ENCODE results near the gene SPEG.

SPEG gene

DNA sequence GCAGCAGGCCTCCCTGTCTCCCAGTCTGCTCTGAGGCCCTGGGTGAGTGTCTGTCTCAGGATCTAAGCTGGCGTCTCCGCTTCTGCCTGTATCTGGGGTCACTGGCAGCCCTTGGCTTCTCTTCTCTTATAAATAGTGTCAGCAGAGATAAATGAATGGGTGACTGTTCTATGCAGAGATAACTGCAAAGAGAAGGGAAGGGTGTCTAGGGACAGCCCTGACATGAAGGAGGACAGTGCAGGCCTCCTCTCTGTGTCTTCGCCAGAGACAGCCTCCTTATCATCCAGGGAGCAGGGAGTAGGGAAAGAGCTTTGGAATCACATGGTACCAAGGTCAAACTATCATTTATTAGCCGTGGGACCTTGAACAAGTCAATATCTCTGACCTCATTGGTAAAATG, 35.8 kb downstream of the SPEG start:
- TF ChIP-seq ARNTL (CRISPR knock-in tag; IDR thresholded peaks at IDR 0.05; ENCODE audit: borderline replicate concordance, low read depth): no peak
- TF ChIP-seq PPARA (CRISPR knock-in tag; IDR thresholded peaks at IDR 0.05; ENCODE audit: borderline replicate concordance): no peak
- no peak for TF ChIP-seq ZNF8 (CRISPR knock-in tag; IDR thresholded peaks at IDR 0.05)
- no peak for TF ChIP-seq CSDC2 (CRISPR knock-in tag; IDR thresholded peaks at IDR 0.05)
- no peak for TF ChIP-seq ZFP3 (CRISPR knock-in tag; IDR thresholded peaks at IDR 0.05)
- TF ChIP-seq SNAI2 (CRISPR knock-in tag; IDR thresholded peaks at IDR 0.05): no peak
- TF ChIP-seq, protein P1, sequence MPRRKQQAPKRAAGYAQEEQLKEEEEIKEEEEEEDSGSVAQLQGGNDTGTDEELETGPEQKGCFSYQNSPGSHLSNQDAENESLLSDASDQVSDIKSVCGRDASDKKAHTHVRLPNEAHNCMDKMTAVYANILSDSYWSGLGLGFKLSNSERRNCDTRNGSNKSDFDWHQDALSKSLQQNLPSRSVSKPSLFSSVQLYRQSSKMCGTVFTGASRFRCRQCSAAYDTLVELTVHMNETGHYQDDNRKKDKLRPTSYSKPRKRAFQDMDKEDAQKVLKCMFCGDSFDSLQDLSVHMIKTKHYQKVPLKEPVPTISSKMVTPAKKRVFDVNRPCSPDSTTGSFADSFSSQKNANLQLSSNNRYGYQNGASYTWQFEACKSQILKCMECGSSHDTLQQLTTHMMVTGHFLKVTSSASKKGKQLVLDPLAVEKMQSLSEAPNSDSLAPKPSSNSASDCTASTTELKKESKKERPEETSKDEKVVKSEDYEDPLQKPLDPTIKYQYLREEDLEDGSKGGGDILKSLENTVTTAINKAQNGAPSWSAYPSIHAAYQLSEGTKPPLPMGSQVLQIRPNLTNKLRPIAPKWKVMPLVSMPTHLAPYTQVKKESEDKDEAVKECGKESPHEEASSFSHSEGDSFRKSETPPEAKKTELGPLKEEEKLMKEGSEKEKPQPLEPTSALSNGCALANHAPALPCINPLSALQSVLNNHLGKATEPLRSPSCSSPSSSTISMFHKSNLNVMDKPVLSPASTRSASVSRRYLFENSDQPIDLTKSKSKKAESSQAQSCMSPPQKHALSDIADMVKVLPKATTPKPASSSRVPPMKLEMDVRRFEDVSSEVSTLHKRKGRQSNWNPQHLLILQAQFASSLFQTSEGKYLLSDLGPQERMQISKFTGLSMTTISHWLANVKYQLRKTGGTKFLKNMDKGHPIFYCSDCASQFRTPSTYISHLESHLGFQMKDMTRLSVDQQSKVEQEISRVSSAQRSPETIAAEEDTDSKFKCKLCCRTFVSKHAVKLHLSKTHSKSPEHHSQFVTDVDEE (CRISPR knock-in tag; IDR thresholded peaks at IDR 0.05): no peak
- TF ChIP-seq, protein P2, sequence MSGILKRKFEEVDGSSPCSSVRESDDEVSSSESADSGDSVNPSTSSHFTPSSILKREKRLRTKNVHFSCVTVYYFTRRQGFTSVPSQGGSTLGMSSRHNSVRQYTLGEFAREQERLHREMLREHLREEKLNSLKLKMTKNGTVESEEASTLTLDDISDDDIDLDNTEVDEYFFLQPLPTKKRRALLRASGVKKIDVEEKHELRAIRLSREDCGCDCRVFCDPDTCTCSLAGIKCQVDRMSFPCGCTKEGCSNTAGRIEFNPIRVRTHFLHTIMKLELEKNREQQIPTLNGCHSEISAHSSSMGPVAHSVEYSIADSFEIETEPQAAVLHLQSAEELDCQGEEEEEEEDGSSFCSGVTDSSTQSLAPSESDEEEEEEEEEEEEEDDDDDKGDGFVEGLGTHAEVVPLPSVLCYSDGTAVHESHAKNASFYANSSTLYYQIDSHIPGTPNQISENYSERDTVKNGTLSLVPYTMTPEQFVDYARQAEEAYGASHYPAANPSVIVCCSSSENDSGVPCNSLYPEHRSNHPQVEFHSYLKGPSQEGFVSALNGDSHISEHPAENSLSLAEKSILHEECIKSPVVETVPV (CRISPR knock-in tag; IDR thresholded peaks at IDR 0.05): no peak
- TF ChIP-seq, protein P3, sequence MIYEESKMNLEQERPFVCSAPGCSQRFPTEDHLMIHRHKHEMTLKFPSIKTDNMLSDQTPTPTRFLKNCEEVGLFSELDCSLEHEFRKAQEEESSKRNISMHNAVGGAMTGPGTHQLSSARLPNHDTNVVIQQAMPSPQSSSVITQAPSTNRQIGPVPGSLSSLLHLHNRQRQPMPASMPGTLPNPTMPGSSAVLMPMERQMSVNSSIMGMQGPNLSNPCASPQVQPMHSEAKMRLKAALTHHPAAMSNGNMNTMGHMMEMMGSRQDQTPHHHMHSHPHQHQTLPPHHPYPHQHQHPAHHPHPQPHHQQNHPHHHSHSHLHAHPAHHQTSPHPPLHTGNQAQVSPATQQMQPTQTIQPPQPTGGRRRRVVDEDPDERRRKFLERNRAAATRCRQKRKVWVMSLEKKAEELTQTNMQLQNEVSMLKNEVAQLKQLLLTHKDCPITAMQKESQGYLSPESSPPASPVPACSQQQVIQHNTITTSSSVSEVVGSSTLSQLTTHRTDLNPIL (CRISPR knock-in tag; IDR thresholded peaks at IDR 0.05; ENCODE audit: low read depth): no peak
- no peak for TF ChIP-seq ZC3H10 (CRISPR knock-in tag; IDR thresholded peaks at IDR 0.05)
- no peak for TF ChIP-seq OSR1 (CRISPR knock-in tag; IDR thresholded peaks at IDR 0.05)
- TF ChIP-seq ZFP30 (CRISPR knock-in tag; IDR thresholded peaks at IDR 0.05): no peak
- no peak for TF ChIP-seq ZNF565 (CRISPR knock-in tag; conservative IDR thresholded peaks at IDR 0.05; ENCODE audit: low read depth)
- TF ChIP-seq, protein P4, sequence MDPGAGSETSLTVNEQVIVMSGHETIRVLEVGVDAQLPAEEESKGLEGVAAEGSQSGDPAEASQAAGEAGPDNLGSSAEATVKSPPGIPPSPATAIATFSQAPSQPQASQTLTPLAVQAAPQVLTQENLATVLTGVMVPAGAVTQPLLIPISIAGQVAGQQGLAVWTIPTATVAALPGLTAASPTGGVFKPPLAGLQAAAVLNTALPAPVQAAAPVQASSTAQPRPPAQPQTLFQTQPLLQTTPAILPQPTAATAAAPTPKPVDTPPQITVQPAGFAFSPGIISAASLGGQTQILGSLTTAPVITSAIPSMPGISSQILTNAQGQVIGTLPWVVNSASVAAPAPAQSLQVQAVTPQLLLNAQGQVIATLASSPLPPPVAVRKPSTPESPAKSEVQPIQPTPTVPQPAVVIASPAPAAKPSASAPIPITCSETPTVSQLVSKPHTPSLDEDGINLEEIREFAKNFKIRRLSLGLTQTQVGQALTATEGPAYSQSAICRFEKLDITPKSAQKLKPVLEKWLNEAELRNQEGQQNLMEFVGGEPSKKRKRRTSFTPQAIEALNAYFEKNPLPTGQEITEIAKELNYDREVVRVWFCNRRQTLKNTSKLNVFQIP (CRISPR knock-in tag; IDR thresholded peaks at IDR 0.05; ENCODE audit: borderline replicate concordance, low read depth): no peak
- no peak for TF ChIP-seq GLIS3 (CRISPR knock-in tag; IDR thresholded peaks at IDR 0.05)
- TF ChIP-seq ESRRG (CRISPR knock-in tag; IDR thresholded peaks at IDR 0.05): no peak
- TF ChIP-seq TCF4 (CRISPR knock-in tag; IDR thresholded peaks at IDR 0.05; ENCODE audit: borderline replicate concordance): no peak
- ATAC-seq: no peak

DNA sequence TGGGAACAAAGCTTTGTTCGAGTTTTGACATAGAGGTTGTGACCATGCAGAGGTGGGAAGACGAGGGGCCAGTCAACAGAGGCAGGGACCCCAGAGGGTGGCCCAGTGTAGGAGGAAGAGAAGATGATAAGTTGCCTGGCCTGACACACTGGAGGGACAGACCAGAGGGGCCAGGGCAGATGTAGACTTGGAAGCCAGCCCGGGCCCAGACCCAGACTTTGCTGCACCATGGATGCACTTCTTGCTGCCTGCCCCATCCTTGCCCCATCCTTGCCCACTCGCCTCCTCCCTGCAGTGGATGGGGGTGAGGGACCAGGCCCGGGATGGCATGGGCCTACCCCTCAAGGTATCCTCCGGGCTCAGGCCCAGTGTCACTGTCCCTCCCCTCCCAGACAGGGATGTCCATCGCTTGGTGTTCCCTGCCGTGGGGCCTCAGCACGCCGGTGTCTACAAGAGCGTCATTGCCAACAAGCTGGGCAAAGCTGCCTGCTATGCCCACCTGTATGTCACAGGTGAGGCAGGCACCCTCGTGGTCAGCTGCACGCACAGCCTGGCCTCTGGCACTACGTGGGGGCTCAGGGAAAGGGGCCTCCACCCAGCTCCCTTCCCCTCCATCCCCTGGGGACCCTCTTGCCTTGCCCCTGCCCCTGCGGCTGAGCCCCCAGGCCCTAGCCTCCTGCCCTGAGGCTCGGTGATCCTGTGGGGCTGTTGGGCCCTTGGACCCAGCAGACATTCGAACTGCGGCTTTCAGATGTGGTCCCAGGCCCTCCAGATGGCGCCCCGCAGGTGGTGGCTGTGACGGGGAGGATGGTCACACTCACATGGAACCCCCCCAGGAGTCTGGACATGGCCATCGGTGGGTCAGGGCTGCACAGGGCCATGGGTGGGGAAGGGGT, 37.1 kb downstream of the SPEG start:
- TF ChIP-seq, protein P3 (CRISPR knock-in tag; IDR thresholded peaks at IDR 0.05; ENCODE audit: low read depth): no peak
- TF ChIP-seq CSDC2 (CRISPR knock-in tag; IDR thresholded peaks at IDR 0.05) (no peak), TCF4 (CRISPR knock-in tag; IDR thresholded peaks at IDR 0.05; ENCODE audit: borderline replicate concordance) (no peak), ZNF565 (CRISPR knock-in tag; conservative IDR thresholded peaks at IDR 0.05; ENCODE audit: low read depth) (no peak), ZNF70 (CRISPR knock-in tag; IDR thresholded peaks at IDR 0.05) (no peak), PPARA (CRISPR knock-in tag; IDR thresholded peaks at IDR 0.05; ENCODE audit: borderline replicate concordance) (no peak), ESRRG (CRISPR knock-in tag; IDR thresholded peaks at IDR 0.05) (no peak), ARNTL (CRISPR knock-in tag; IDR thresholded peaks at IDR 0.05; ENCODE audit: borderline replicate concordance, low read depth) (no peak), BACH2 (CRISPR knock-in tag; IDR thresholded peaks at IDR 0.05; ENCODE audit: borderline replicate concordance) (no peak), SNAI2 (CRISPR knock-in tag; IDR thresholded peaks at IDR 0.05) (no peak)
- TF ChIP-seq, protein P1 (CRISPR knock-in tag; IDR thresholded peaks at IDR 0.05): no peak
- TF ChIP-seq, protein P4 (CRISPR knock-in tag; IDR thresholded peaks at IDR 0.05; ENCODE audit: borderline replicate concordance, low read depth): no peak
- TF ChIP-seq, protein P2 (CRISPR knock-in tag; IDR thresholded peaks at IDR 0.05): no peak
- no peak for ATAC-seq

Measured in SK-N-SH treated with all-trans-retinoic acid at 6 μM for 48 hours (cell line).